ENCODE data around the gene FAM25A. TPM values are rescaled to one million over a fixed set of nuclear protein-coding genes. Genes with fewer than 3 reads are reported as not detected.
"Not testable (repeated sequence)": the region's sequence is repeated elsewhere in the genome, so short reads cannot be mapped to it uniquely, and the experiment has no call there.

FAM25A gene
- total and polyA plus RNA-seq, 7 experiments from 2014 or later = not detected

GRCh38 chr10:87007124-87007523 is 13.0 kb upstream of the FAM25A start:
- H3K9me3 Mint-ChIP-seq; DNase-seq; H3K36me3 Mint-ChIP-seq; H3K4me3 Mint-ChIP-seq; POLR2A ChIA-PET; H3K4me3 ChIP-seq (ENCODE audit: low read length); H3K9me3 ChIP-seq (ENCODE audit: control insufficient read depth in 2 of 3, low read length in 3 of 3); H3K36me3 ChIP-seq (ENCODE audit: control insufficient read depth in 2 of 3, insufficient read depth in 3 of 3, low read length in 3 of 3); intact Hi-C loops (cut with micrococcal nuclease); ATAC-seq; CTCF ChIA-PET; H3K27me3 Mint-ChIP-seq; H3K27ac ChIP-seq (ENCODE audit: low read depth, low read length); H3K4me1 ChIP-seq (ENCODE audit: control insufficient read depth in 2 of 2, insufficient read depth in 2 of 2, low read length in 2 of 2); H3K27me3 ChIP-seq (ENCODE audit: control insufficient read depth in 2 of 2, insufficient read depth in 2 of 2, low read length in 2 of 2); H3K4me1 Mint-ChIP-seq: not testable (repeated sequence)
- peak overlapping the region in 1 of 9 donors; percentile 51 for H3K27ac Mint-ChIP-seq

DNA sequence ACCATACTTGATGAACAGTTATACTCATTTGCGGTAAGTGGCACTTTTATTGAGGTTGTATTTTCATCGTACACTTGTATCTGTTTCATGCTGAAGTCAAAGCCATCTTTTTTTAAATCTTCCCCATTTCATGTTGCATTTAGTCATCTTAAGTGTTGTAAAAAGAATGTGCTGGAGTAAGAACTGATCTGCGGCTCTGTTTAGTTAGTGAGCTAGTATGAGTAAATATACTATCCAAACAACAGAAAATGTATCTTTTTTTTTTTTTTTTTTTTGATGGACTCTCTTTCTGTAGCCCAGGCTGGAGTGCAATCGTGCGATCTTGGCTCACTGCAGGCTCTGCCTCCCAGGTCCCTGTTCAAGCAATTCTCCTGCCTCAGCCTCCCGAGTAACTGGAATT is 12.4 kb upstream of the FAM25A start:
- H3K27me3 Mint-ChIP-seq; H3K4me3 ChIP-seq (ENCODE audit: low read length); DNase-seq; H3K4me3 Mint-ChIP-seq; H3K4me1 Mint-ChIP-seq; H3K36me3 Mint-ChIP-seq; ATAC-seq; H3K27ac Mint-ChIP-seq; POLR2A ChIA-PET; H3K9me3 ChIP-seq (ENCODE audit: control insufficient read depth in 2 of 3, low read length in 3 of 3); H3K9me3 Mint-ChIP-seq; H3K36me3 ChIP-seq (ENCODE audit: control insufficient read depth in 2 of 3, insufficient read depth in 3 of 3, low read length in 3 of 3); CTCF ChIA-PET; H3K4me1 ChIP-seq (ENCODE audit: control insufficient read depth in 2 of 2, insufficient read depth in 2 of 2, low read length in 2 of 2); H3K27ac ChIP-seq (ENCODE audit: low read depth, low read length); intact Hi-C loops (cut with micrococcal nuclease); H3K27me3 ChIP-seq (ENCODE audit: control insufficient read depth in 2 of 2, insufficient read depth in 2 of 2, low read length in 2 of 2): not testable (repeated sequence)

GRCh38 chr10:87008303-87008702 is 11.8 kb upstream of the FAM25A start:
- H3K36me3 ChIP-seq (ENCODE audit: control insufficient read depth in 2 of 3, insufficient read depth in 3 of 3, low read length in 3 of 3); H3K9me3 ChIP-seq (ENCODE audit: control insufficient read depth in 2 of 3, low read length in 3 of 3); H3K36me3 Mint-ChIP-seq; H3K9me3 Mint-ChIP-seq; intact Hi-C loops (cut with micrococcal nuclease); H3K4me3 ChIP-seq (ENCODE audit: low read length); H3K4me3 Mint-ChIP-seq; H3K27ac Mint-ChIP-seq; H3K27me3 ChIP-seq (ENCODE audit: control insufficient read depth in 2 of 2, insufficient read depth in 2 of 2, low read length in 2 of 2); POLR2A ChIA-PET; H3K27me3 Mint-ChIP-seq; H3K4me1 Mint-ChIP-seq; CTCF ChIA-PET; H3K27ac ChIP-seq (ENCODE audit: low read depth, low read length); ATAC-seq; H3K4me1 ChIP-seq (ENCODE audit: control insufficient read depth in 2 of 2, insufficient read depth in 2 of 2, low read length in 2 of 2); DNase-seq: not testable (repeated sequence)

DNA sequence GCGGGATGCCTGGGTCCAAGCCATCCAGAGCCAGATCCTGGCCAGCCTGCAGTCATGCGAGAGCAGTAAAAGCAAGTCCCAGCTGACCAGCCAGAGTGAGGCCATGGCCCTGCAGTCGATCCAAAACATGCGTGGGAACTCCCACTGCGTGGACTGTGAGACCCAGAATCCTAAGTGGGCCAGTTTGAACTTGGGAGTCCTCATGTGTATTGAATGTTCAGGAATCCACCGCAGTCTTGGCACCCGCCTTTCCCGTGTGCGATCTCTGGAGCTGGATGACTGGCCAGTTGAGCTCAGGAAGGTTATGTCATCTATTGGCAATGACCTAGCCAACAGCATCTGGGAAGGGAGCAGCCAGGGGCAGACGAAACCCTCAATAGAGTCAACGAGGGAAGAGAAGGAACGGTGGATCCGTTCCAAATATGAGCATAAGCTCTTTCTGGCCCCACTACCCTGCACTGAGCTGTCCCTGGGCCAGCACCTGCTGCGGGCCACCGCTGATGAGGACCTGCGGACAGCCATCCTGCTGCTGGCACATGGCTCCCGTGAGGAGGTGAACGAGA is 10.9 kb upstream of the FAM25A start:
- H3K36me3 Mint-ChIP-seq; H3K27me3 Mint-ChIP-seq; ATAC-seq; H3K4me1 Mint-ChIP-seq; H3K4me3 ChIP-seq (ENCODE audit: low read length); H3K4me3 Mint-ChIP-seq; H3K36me3 ChIP-seq (ENCODE audit: control insufficient read depth in 2 of 3, insufficient read depth in 3 of 3, low read length in 3 of 3); intact Hi-C loops (cut with micrococcal nuclease); H3K4me1 ChIP-seq (ENCODE audit: control insufficient read depth in 2 of 2, insufficient read depth in 2 of 2, low read length in 2 of 2); POLR2A ChIA-PET; H3K9me3 Mint-ChIP-seq; CTCF ChIA-PET; H3K9me3 ChIP-seq (ENCODE audit: control insufficient read depth in 2 of 3, low read length in 3 of 3); H3K27ac Mint-ChIP-seq; H3K27ac ChIP-seq (ENCODE audit: low read depth, low read length); H3K27me3 ChIP-seq (ENCODE audit: control insufficient read depth in 2 of 2, insufficient read depth in 2 of 2, low read length in 2 of 2); DNase-seq: not testable (repeated sequence)

DNA sequence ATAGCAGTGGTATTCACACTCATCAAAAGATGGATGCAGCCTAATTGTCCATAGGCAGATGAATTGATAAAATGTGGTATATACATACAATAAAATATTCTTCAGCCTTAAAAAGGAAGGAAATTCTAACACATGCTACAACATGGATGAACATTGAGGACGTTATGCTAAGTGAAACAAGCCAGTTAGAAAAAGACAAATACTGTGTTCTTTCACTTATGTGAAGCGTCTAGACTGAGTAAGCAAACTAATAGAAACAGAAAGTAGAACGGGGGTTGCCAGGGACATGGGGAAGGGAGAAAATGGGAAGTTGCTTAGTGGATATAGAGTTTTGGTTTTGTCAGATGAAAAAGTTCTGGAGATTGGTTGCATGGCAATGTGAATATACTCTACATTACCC is 6.6 kb upstream of the FAM25A start:
- H3K27ac Mint-ChIP-seq; ATAC-seq; H3K4me1 ChIP-seq (ENCODE audit: control insufficient read depth in 2 of 2, insufficient read depth in 2 of 2, low read length in 2 of 2); H3K27ac ChIP-seq (ENCODE audit: low read depth, low read length); POLR2A ChIA-PET; H3K36me3 ChIP-seq (ENCODE audit: control insufficient read depth in 2 of 3, insufficient read depth in 3 of 3, low read length in 3 of 3); H3K9me3 Mint-ChIP-seq; H3K36me3 Mint-ChIP-seq; H3K9me3 ChIP-seq (ENCODE audit: control insufficient read depth in 2 of 3, low read length in 3 of 3); H3K4me3 ChIP-seq (ENCODE audit: low read length); intact Hi-C loops (cut with micrococcal nuclease); DNase-seq; H3K4me1 Mint-ChIP-seq; H3K27me3 Mint-ChIP-seq; H3K27me3 ChIP-seq (ENCODE audit: control insufficient read depth in 2 of 2, insufficient read depth in 2 of 2, low read length in 2 of 2); CTCF ChIA-PET: not testable (repeated sequence)
- H3K4me3 Mint-ChIP-seq = peak overlapping the region in 1 of 10 donors; percentile 44

DNA sequence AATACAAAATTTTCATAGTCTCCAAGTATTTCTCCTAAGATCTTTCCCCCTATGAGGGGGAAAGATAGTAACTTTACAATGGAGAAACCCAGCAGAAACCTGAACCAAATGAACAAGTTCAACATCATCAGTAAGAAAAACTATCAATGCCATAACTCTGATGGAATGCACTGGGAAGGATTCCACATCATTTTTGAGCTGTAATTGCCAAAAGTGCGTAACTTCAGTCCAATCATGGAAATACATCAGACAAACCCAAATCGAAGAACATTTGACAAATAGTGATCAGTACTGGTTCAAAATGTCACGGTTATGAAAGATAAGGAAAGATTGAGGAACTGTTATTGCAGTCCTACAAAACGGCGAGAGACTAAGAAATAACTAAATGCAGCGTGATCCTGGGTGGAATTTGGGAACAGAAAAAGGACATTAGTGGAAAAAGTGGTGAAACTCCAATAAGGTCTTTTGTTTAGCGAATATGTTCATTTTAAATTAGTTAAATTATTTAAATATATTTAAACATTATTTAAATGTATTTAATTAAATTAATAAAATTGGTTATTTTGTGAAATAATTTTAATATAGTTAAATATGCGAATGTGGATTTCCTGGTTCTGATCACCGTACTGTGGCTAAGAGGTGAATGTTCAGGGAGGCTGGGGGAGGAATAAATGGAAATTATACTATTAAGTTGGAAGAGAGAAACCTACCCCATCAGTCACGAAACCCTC is 4.9 kb upstream of the FAM25A start:
- H3K4me3 ChIP-seq (ENCODE audit: low read length); ATAC-seq; H3K27me3 ChIP-seq (ENCODE audit: control insufficient read depth in 2 of 2, insufficient read depth in 2 of 2, low read length in 2 of 2); H3K9me3 ChIP-seq (ENCODE audit: control insufficient read depth in 2 of 3, low read length in 3 of 3); H3K4me3 Mint-ChIP-seq; H3K36me3 ChIP-seq (ENCODE audit: control insufficient read depth in 2 of 3, insufficient read depth in 3 of 3, low read length in 3 of 3); H3K4me1 Mint-ChIP-seq; H3K9me3 Mint-ChIP-seq; intact Hi-C loops (cut with micrococcal nuclease); CTCF ChIA-PET; H3K4me1 ChIP-seq (ENCODE audit: control insufficient read depth in 2 of 2, insufficient read depth in 2 of 2, low read length in 2 of 2); H3K27me3 Mint-ChIP-seq; DNase-seq; H3K27ac ChIP-seq (ENCODE audit: low read depth, low read length); H3K36me3 Mint-ChIP-seq; H3K27ac Mint-ChIP-seq; POLR2A ChIA-PET: not testable (repeated sequence)

DNA sequence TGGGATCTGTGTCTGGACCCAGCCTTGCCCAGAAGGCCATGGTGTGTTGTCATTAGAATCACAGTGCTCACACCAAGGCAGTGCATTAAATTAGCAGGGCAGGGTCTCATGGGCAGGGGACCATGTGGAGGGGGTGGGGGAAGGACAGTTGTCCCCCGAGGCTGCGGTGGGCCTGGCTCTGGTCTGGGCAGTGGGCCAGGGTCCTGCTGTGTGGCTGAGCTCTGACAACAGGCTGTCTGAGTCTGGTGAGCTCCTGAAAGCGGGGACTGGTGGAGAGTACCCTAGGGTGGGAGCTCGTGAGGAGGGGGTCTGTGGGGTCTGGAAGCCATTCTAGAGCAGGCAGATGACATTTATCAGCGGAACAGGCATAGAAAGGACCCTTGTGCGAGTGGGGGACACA is 2.0 kb upstream of the FAM25A start:
- H3K27ac Mint-ChIP-seq; POLR2A ChIA-PET; H3K27me3 Mint-ChIP-seq; ATAC-seq; H3K4me3 ChIP-seq (ENCODE audit: low read length); intact Hi-C loops (cut with micrococcal nuclease); H3K27ac ChIP-seq (ENCODE audit: low read depth, low read length); H3K36me3 ChIP-seq (ENCODE audit: control insufficient read depth in 2 of 3, insufficient read depth in 3 of 3, low read length in 3 of 3); H3K27me3 ChIP-seq (ENCODE audit: control insufficient read depth in 2 of 2, insufficient read depth in 2 of 2, low read length in 2 of 2); H3K9me3 ChIP-seq (ENCODE audit: control insufficient read depth in 2 of 3, low read length in 3 of 3); CTCF ChIA-PET; H3K4me1 Mint-ChIP-seq; DNase-seq; H3K4me1 ChIP-seq (ENCODE audit: control insufficient read depth in 2 of 2, insufficient read depth in 2 of 2, low read length in 2 of 2); H3K9me3 Mint-ChIP-seq; H3K36me3 Mint-ChIP-seq; H3K4me3 Mint-ChIP-seq: not testable (repeated sequence)
